Fibroblast of pulmonary artery (primary cell): Measurements from ENCODE around the gene PHF13.

Experiments used
- DNase-seq: peaks from one replicate; pipeline ENCODE4 v3.0.0-alpha.2; 2010; ENCODE audit warnings: low read depth
- H3K4me3 ChIP-seq: replicated peaks from 2 replicates; pipeline ENCODE4 v1.5.1; 2011; ENCODE audit warnings: low read depth, mild to moderate bottlenecking, control low read depth, low read length, moderate library complexity
- TF ChIP-seq, protein P1 (sequence below): IDR thresholded peaks from 2 replicates; pipeline ENCODE4 v1.5.1; 2011; ENCODE audit warnings: mild to moderate bottlenecking, control low read depth, low read length, inconsistent platforms; ENCODE audit errors: missing control alignments

The PHF13 gene

GRCh38 chr1:6614929-6615785 lies 1.6 kb downstream of the PHF13 start:
- peak overlapping the region; percentile 68 for H3K4me3 ChIP-seq
- peak; percentile 17 for DNase-seq
- TF ChIP-seq, protein P1, sequence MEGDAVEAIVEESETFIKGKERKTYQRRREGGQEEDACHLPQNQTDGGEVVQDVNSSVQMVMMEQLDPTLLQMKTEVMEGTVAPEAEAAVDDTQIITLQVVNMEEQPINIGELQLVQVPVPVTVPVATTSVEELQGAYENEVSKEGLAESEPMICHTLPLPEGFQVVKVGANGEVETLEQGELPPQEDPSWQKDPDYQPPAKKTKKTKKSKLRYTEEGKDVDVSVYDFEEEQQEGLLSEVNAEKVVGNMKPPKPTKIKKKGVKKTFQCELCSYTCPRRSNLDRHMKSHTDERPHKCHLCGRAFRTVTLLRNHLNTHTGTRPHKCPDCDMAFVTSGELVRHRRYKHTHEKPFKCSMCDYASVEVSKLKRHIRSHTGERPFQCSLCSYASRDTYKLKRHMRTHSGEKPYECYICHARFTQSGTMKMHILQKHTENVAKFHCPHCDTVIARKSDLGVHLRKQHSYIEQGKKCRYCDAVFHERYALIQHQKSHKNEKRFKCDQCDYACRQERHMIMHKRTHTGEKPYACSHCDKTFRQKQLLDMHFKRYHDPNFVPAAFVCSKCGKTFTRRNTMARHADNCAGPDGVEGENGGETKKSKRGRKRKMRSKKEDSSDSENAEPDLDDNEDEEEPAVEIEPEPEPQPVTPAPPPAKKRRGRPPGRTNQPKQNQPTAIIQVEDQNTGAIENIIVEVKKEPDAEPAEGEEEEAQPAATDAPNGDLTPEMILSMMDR, result no peak

- TF ChIP-seq, protein P1, result no peak
- no peak for DNase-seq
- no peak overlapping the region for H3K4me3 ChIP-seq
Measured at GRCh38 chr1:6619045-6619444, 5.5 kb downstream of the PHF13 start.

DNA sequence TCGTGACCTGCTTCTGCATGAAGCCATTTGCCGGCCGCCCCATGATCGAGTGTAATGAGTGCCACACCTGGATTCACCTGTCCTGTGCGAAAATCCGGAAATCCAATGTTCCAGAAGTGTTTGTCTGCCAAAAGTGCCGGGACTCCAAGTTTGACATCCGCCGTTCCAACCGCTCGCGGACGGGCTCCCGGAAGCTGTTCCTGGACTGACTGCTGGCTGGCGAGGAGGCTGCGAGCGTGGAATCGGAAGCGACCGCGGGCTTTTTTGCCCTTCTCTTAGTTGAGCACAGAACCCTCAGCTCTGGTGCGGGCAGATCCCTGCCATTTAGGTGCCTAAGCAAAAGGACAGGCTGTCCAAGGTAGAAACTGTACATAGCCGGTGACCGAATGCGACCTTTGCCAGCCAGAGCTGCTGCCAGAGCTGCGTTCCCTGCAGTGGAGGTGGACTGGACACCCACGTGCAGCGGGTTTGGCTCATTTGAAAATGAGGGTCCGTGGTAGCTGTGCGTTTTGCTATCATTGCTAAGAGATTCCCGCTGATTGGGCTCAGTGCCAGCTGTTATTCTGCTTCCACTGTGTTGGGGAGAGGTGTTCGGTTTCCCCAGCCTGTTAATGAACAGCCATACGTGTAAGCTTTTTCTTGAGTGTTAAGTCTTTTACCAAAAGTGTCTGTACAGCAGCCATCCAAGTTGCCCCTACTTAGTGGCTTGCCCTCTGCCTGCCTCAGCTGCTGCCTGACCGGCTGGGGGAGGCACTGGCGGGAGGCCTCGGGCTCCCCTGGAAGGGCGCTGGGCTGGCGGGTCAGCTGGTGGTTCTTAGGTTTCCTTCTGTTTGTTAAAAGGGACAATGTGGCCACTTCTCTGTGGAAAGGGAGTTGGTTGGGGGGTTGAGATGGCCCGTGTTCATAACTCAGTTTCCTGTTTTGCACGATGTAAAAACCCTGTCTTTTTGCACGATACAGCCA lies 8.2 kb downstream of the PHF13 start:
- DNase-seq, result no peak
- no peak overlapping the region for H3K4me3 ChIP-seq
- TF ChIP-seq, protein P1, result no peak

GRCh38 chr1:6622396-6623152 lies 9.0 kb downstream of the PHF13 start:
- H3K4me3 ChIP-seq, result no peak overlapping the region
- TF ChIP-seq, protein P1, result no peak
- no peak for DNase-seq

DNA sequence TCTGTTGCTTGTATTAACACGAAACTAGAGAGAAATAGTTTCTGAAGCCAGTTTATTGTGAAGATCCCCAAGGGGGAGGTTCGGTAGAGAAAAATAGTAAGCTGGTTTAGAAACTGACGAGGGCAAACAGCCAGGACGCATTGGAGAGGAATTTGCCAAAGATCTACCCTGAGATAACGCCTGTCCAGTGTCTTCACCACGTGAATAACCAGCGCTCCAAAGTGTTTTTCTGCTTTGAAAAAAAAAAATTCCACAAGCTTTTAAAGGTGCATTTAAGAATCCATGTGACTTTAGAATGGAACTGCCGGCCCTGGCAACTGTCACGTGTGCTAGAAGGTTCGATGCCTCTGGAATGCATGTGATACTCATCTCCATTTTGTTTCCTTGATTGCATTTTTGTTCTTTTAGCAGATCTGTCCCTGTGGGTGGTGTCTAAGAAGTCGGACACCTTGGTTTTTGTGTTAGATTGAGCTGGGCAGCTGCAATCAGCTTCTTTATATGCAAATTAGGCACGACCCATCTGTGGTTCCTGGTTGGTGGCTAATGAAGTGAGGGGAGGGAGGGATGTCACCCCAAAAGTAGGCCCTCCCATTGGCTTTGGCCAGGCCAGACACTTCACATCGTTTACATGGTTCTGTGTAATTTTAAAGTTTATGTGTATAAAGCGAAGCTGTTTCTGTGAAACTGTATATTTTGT lies 9.9 kb downstream of the PHF13 start:
- DNase-seq, result no peak
- TF ChIP-seq, protein P1, result no peak
- no peak overlapping the region for H3K4me3 ChIP-seq
